Colon (tissue), 2 donors: ENCODE measurements around the gene CHRNA9.
"Not testable (repeated sequence)": the region's sequence is repeated elsewhere in the genome, so short reads cannot be mapped to it uniquely, and the experiment has no call there.

Experiments used
- FAIRE-seq: peaks from 2 replicates; lab custom pipeline; 2012; peaks lifted over from hg19 to GRCh38; lab: Jason Lieb, UNC
- donor health status: control.
- donor health status: control.

The CHRNA9 gene

GRCh38 chr4:40334591-40335524 lies at the start of gene CHRNA9:
TSS of gene CHRNA9 (plus strand) at chr4:40335333. CDS start at chr4:40335468, 135 bp downstream.
- no peak for FAIRE-seq

GRCh38 chr4:40285692-40286091 lies 49.4 kb upstream of the CHRNA9 start:
- FAIRE-seq, result no peak

GRCh38 chr4:40288566-40288965 lies 46.6 kb upstream of the CHRNA9 start:
- FAIRE-seq, result no peak

GRCh38 chr4:40289366-40290188 lies 45.6 kb upstream of the CHRNA9 start:
- FAIRE-seq, result no peak

- not testable (repeated sequence) for FAIRE-seq
Measured at GRCh38 chr4:40290611-40291186, 44.4 kb upstream of the CHRNA9 start.

- no peak for FAIRE-seq
Measured at GRCh38 chr4:40292313-40292759, 42.8 kb upstream of the CHRNA9 start.

GRCh38 chr4:40294339-40294738 lies 40.8 kb upstream of the CHRNA9 start:
- no peak for FAIRE-seq

- FAIRE-seq, result not testable (repeated sequence)
Measured at GRCh38 chr4:40295030-40295429, 40.1 kb upstream of the CHRNA9 start.

GRCh38 chr4:40295572-40295971 lies 39.6 kb upstream of the CHRNA9 start:
- no peak for FAIRE-seq

- FAIRE-seq, result no peak
Measured at GRCh38 chr4:40299126-40299525, 36.0 kb upstream of the CHRNA9 start.

- FAIRE-seq, result no peak
Measured at GRCh38 chr4:40299811-40300292, 35.3 kb upstream of the CHRNA9 start.

GRCh38 chr4:40300371-40301162 lies 34.6 kb upstream of the CHRNA9 start:
- FAIRE-seq, result no peak

GRCh38 chr4:40301603-40302002 lies 33.5 kb upstream of the CHRNA9 start:
- no peak for FAIRE-seq

- no peak for FAIRE-seq
Measured at GRCh38 chr4:40303751-40304150, 31.4 kb upstream of the CHRNA9 start.

GRCh38 chr4:40305328-40306170 lies 29.6 kb upstream of the CHRNA9 start:
- FAIRE-seq, result no peak

GRCh38 chr4:40306226-40306625 lies 28.9 kb upstream of the CHRNA9 start:
- FAIRE-seq, result no peak

- FAIRE-seq, result no peak
Measured at GRCh38 chr4:40306976-40307375, 28.2 kb upstream of the CHRNA9 start.

- FAIRE-seq, result no peak
Measured at GRCh38 chr4:40307627-40308497, 27.3 kb upstream of the CHRNA9 start.

- no peak for FAIRE-seq
Measured at GRCh38 chr4:40308528-40309122, 26.5 kb upstream of the CHRNA9 start.
